Measurements from ENCODE around the gene TTC17. TPM values are rescaled to one million over a fixed set of nuclear protein-coding genes. Genes with fewer than 3 reads are reported as not detected.

The TTC17 gene
- total and polyA plus RNA-seq, 2 of the 8 experiments (the other 6 are each of a cell fraction or from before 2014, with no cell fraction given), result 65.1 to 80.1 TPM

- no peak for TF ChIP-seq CHD7 (IDR thresholded peaks at IDR 0.05; ENCODE audit: insufficient replicate concordance, low read length)
- TF ChIP-seq SP1 (IDR thresholded peaks at IDR 0.05; ENCODE audit: low read depth, low read length), result no peak
- TF ChIP-seq CEBPB (IDR thresholded peaks at IDR 0.05; ENCODE audit: low read depth, low read length), result no peak
- no peak for TF ChIP-seq MAFK (IDR thresholded peaks at IDR 0.05; ENCODE audit: low read depth, low read length)
- TF ChIP-seq TCF12 (IDR thresholded peaks at IDR 0.05; ENCODE audit: low read depth, low read length), result no peak
- TF ChIP-seq TAF1 (IDR thresholded peaks at IDR 0.05; ENCODE audit: low read depth, low read length), result no peak
- TF ChIP-seq SUZ12 (IDR thresholded peaks at IDR 0.05; ENCODE audit: low read length), result no peak
- no peak for TF ChIP-seq POU5F1 (IDR thresholded peaks at IDR 0.05; ENCODE audit: low read depth, low read length)
- TF ChIP-seq SIX5 (IDR thresholded peaks at IDR 0.05; ENCODE audit: low read depth, low read length), result no peak
- TF ChIP-seq SP2 (IDR thresholded peaks at IDR 0.05; ENCODE audit: low read length), result no peak
Observed at GRCh38 chr11:43458486-43458885, 99.8 kb downstream of the TTC17 start (continued).

All from H1 (cell line).